Erythroblast (primary cell): ENCODE results near the gene CCDC102A.

Experiments used
- GATA1 ChIP-seq: IDR thresholded peaks from 2 replicates; pipeline ENCODE4 v1.6.1; 2011; ENCODE audit warnings: low read depth, mild to moderate bottlenecking, control low read depth, low read length, moderate library complexity
- POLR2A ChIP-seq: IDR thresholded peaks from 2 replicates; pipeline ENCODE4 v1.6.1; 2011; ENCODE audit warnings: mild to moderate bottlenecking, low read length

DNA sequence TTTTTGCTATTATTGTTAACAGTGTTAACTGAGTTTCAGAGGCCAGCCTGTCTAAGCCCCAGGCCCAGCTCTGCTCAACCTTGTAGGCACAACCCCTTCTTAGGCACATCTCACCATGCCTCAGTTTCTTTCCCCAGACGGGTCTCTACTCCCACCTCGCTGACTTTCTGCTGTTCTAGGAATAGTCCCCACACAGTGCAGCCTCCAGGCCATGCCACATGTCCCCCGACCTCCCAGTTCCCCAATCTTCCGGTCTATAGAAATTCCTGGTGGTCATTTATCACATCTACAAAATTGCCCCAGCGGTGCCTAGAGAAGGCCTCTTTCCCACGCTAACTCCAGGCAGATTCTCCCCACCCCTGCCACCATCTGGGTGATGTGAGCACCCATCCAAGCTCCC is 40.8 kb upstream of the CCDC102A start:
- no peak for TF ChIP-seq POLR2A
- TF ChIP-seq GATA1: no peak
